GM12864 (cell line): ENCODE results near the gene FAM131A.

Experiments used
- DNase-seq: peaks from one replicate; pipeline ENCODE4 v3.0.0-alpha.2; 2011; ENCODE audit warnings: low read depth
- H3K4me3 ChIP-seq: 2 replicates; pipeline ENCODE4 v1.5.1; 2011; ENCODE audit warnings: mild to moderate bottlenecking, low read depth, low read length, control low read depth
- TF ChIP-seq, protein P1 (sequence below): IDR thresholded peaks from 2 replicates; pipeline ENCODE4 v1.5.1; 2011; ENCODE audit warnings: low read depth, mild to moderate bottlenecking, moderate library complexity, low read length, control low read depth, inconsistent platforms; ENCODE audit errors: missing control alignments

Gene FAM131A

DNA sequence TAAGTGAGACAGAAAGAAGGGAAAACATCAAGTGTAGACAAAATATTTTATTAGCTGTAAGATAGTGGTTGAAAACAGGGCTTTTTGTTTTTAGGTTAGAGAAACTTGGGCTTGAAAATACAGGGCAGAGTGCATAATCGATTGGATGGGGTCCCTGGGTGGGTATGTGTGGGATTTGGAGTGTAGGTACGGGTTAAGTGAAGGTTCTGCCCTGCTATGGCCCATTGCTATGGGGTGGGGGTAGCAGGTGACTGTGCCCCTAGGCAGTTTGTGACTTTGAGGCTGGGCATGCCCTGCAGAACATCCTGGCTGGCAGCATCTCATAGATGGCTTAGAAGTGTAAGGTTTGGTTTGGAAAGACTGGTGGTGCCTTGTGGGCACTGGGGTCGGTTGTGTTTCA lies 3.7 kb upstream of the FAM131A start:
- no peak for DNase-seq
- H3K4me3 ChIP-seq: no peak overlapping the region
- TF ChIP-seq, protein P1, sequence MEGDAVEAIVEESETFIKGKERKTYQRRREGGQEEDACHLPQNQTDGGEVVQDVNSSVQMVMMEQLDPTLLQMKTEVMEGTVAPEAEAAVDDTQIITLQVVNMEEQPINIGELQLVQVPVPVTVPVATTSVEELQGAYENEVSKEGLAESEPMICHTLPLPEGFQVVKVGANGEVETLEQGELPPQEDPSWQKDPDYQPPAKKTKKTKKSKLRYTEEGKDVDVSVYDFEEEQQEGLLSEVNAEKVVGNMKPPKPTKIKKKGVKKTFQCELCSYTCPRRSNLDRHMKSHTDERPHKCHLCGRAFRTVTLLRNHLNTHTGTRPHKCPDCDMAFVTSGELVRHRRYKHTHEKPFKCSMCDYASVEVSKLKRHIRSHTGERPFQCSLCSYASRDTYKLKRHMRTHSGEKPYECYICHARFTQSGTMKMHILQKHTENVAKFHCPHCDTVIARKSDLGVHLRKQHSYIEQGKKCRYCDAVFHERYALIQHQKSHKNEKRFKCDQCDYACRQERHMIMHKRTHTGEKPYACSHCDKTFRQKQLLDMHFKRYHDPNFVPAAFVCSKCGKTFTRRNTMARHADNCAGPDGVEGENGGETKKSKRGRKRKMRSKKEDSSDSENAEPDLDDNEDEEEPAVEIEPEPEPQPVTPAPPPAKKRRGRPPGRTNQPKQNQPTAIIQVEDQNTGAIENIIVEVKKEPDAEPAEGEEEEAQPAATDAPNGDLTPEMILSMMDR: no peak

DNA sequence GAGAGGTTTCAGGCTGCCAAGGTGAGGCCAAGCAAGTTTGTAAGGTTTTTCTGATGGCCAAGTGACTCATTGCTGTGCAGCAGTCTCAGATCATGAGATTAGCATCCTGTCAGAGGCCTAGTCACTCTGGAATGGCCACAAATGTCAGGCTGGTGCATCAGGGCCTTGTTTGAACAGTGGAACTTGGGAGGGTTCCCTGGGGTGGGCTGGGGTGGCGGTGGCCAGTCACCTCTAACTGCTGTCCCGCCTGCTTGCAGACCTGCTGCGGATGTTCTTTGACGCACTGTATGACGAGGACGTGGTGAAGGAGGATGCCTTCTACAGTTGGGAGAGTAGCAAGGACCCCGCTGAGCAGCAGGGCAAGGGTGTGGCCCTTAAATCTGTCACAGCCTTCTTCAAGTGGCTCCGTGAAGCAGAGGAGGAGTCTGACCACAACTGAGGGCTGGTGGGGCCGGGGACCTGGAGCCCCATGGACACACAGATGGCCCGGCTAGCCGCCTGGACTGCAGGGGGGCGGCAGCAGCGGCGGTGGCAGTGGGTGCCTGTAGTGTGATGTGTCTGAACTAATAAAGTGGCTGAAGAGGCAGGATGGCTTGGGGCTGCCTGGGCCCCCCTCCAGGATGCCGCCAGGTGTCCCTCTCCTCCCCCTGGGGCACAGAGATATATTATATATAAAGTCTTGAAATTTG lies 2.8 kb upstream of the FAM131A start:
- no peak overlapping the region for H3K4me3 ChIP-seq
- DNase-seq: no peak
- TF ChIP-seq, protein P1: no peak

- H3K4me3 ChIP-seq: peak overlapping the region; percentile 62
- DNase-seq: no peak
- TF ChIP-seq, protein P1: no peak
These were observed 2.1 kb upstream of the FAM131A start for GRCh38 chr3:184335291-184335660.

GRCh38 chr3:184335661-184336546 lies 1.5 kb upstream of the FAM131A start:
- TF ChIP-seq, protein P1: no peak
- H3K4me3 ChIP-seq: peak overlapping the region; percentile 62
- DNase-seq: no peak

DNA sequence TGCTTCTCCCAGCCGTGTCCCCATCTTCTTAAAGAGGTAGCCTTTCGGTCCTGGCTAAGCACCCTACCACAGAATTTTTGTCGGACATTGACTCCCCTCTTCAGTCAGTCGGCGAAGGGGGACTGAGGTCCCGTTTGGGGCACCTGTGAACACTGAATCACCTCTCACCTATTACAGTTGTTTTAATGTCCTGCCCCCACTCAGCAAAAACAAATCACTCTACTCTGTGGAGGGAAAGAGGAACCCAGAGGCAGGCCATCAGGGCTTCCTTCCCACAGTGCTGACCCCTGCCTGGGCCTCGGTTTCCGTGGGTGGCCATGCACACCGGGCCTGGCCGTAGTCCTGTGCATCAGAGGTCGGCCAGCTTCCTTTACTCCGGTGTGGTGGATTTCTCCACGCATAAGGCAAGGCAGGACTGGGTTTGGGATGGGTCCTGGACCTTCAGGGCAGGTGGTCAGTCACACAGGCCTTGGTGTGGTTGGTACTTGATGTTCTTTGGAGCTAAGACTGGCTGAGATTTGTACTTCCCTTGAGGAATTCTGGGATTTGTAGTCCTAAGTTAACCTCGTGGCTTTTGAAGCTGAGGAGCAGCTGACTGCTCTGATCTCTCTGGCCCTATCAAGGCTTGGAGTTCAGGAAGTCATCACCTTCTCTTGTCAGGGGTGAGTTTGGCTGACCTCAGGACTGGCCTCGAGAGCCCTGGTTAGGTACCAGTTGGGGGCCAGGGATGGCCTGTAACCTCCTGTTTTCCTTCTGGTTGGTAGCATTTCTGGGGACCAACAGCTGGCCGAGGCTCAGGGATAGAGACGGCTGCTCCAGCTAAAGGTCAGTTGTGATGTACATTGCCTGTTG lies 627 bp upstream of the FAM131A start:
- TF ChIP-seq, protein P1: no peak
- peak overlapping the region; percentile 62 for H3K4me3 ChIP-seq
- DNase-seq: no peak

DNA sequence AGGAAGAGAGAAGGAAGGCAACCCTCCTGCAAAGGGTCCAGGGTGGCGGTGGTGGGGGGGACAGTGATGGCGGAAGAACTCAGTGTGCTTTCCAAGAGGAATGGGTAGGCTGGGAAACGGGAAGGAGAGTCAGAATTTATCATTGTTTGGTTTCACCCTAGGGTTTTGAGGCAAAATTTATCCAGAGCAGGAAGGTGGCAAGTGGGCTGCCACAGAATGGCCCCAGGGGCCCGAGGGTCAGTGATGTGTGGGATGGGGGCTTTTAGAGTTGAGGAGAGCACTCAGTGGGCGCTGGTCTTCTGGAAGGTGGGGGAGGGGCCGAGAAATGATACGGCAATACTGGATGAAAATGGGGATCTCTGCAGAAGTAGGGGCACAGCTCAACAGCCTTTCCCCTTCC lies 581 bp downstream of the FAM131A start:
- TF ChIP-seq, protein P1: no peak
- DNase-seq: no peak
- H3K4me3 ChIP-seq: no peak overlapping the region
